ENCODE measurements around the gene SLC25A28. TPM values are rescaled to one million over a fixed set of nuclear protein-coding genes. Genes with fewer than 3 reads are reported as not detected.
"Not testable (repeated sequence)": the region's sequence is repeated elsewhere in the genome, so short reads cannot be mapped to it uniquely, and the experiment has no call there.

The SLC25A28 gene
- total and polyA plus RNA-seq, 3 donors from 2014 or later, result 58.2 to 202 (median 89.3) TPM

GRCh38 chr10:99605351-99605750 lies 14.9 kb downstream of the SLC25A28 start:
- TF ChIP-seq POLR2A (IDR thresholded peaks at IDR 0.05), result no peak
- no peak for TF ChIP-seq CTCF (IDR thresholded peaks at IDR 0.05)
- Histone ChIP-seq H3K27me3 (no peaks in the 10 kb centered on the region), H3K4me3 (no peak overlapping the region), H3K36me3 (ENCODE audit: low read depth, missing control alignments) (no peaks in the 10 kb centered on the region), H3K4me1 (no peaks in the 10 kb centered on the region), H3K27ac (no peak overlapping the region), H3K9me3 (no peaks in the 10 kb centered on the region)
- DNase-seq, result no peak
- WGBS, 2 donors, result 25 to 38% methylated on average over 2 of the region's 2 CpGs
- intact Hi-C loops (cut with DNase I; ENCODE audit: low total_unique reads), result no loop called here

GRCh38 chr10:99604862-99605261 lies 15.4 kb downstream of the SLC25A28 start:
- intact Hi-C loops (cut with DNase I; ENCODE audit: low total_unique reads), result no loop called here
- Histone ChIP-seq H3K9me3 (no peaks in the 10 kb centered on the region), H3K4me1 (no peaks in the 10 kb centered on the region), H3K27me3 (no peaks in the 10 kb centered on the region), H3K4me3 (no peak overlapping the region), H3K27ac (no peak overlapping the region), H3K36me3 (ENCODE audit: low read depth, missing control alignments) (no peaks in the 10 kb centered on the region)
- no peak for TF ChIP-seq POLR2A (IDR thresholded peaks at IDR 0.05)
- 0 to 50% methylated on average over 1 of the region's 1 CpG for WGBS, 2 donors
- no peak for DNase-seq

- TF ChIP-seq POLR2A (IDR thresholded peaks at IDR 0.05), result no peak
- TF ChIP-seq CTCF (IDR thresholded peaks at IDR 0.05), result no peak
- intact Hi-C loops (cut with DNase I; ENCODE audit: low total_unique reads), result no loop called here
- Histone ChIP-seq H3K27me3 (no peaks in the 10 kb centered on the region), H3K36me3 (ENCODE audit: low read depth, missing control alignments) (no peaks in the 10 kb centered on the region), H3K4me1 (no peaks in the 10 kb centered on the region), H3K27ac (no peak overlapping the region), H3K4me3 (no peak overlapping the region), H3K9me3 (no peaks in the 10 kb centered on the region)
- no peak for DNase-seq
- WGBS, 2 donors, result 73 to 76% methylated on average over 8 of the region's 8 CpGs
These were observed 21.3 kb downstream of the SLC25A28 start for GRCh38 chr10:99598781-99599509.

- Histone ChIP-seq H3K36me3 (ENCODE audit: low read depth, missing control alignments) (no peaks in the 10 kb centered on the region), H3K4me1 (no peaks in the 10 kb centered on the region), H3K27me3 (no peaks in the 10 kb centered on the region), H3K27ac (no peak overlapping the region), H3K9me3 (no peaks in the 10 kb centered on the region), H3K4me3 (no peak overlapping the region)
- WGBS, 2 donors, result 74 to 86% methylated on average over 4 of the region's 4 CpGs
- no peak for TF ChIP-seq POLR2A (IDR thresholded peaks at IDR 0.05)
- no peak for TF ChIP-seq CTCF (IDR thresholded peaks at IDR 0.05)
- no peak for DNase-seq
- intact Hi-C loops (cut with DNase I; ENCODE audit: low total_unique reads), result no loop called here
These were observed 22.2 kb downstream of the SLC25A28 start for GRCh38 chr10:99598011-99598410.

- H3K36me3 ChIP-seq (ENCODE audit: low read depth, missing control alignments); H3K27me3 ChIP-seq; DNase-seq; H3K4me3 ChIP-seq; intact Hi-C loops (cut with DNase I; ENCODE audit: low total_unique reads); H3K4me1 ChIP-seq; H3K27ac ChIP-seq; H3K9me3 ChIP-seq: not testable (repeated sequence)
- WGBS, 2 donors, result 89 to 96% methylated on average over 4 of the region's 4 CpGs
These were observed 23.5 kb downstream of the SLC25A28 start for GRCh38 chr10:99596708-99597107.

Data from testis (tissue), 3 donors.